Stimulated activated naive B cell treated with anti-CD40 and anti-IgM and Interleukin-4, amounts not matched to agents 10 μg/mL and 1 μg/mL and 100 μg/mL, for 72 hours (primary cell): ENCODE measurements around the gene ARL4A.

Source experiments
- ATAC-seq, 2 donors: fragments of 150-1000 bp; cut with Tn5 transposase; replicated peaks; 2 replicates each; pipeline ENCODE4 v1.10.0; 2021; ENCODE audit warnings: moderate library complexity in 1 of 2
- DNase-seq: peaks from one replicate; pipeline ENCODE4 v3.0.0; 2021
- H3K27ac Mint-ChIP-seq: one replicate; pipeline ENCODE4 v1.8.0; 2022; ENCODE audit warnings: mild to moderate bottlenecking, mixed read lengths
- H3K27me3 Mint-ChIP-seq, 2 donors: one replicate each; pipeline ENCODE4 v1.8.0; 2022; ENCODE audit warnings: mixed read lengths in 2 of 2
- H3K36me3 Mint-ChIP-seq, 2 donors: one replicate each; pipeline ENCODE4 v1.8.0; 2022; ENCODE audit warnings: mixed read lengths in 2 of 2, mild to moderate bottlenecking in 1 of 2
- H3K4me1 Mint-ChIP-seq, 2 donors: one replicate each; pipeline ENCODE4 v1.8.0; 2022; ENCODE audit warnings: mixed read lengths in 2 of 2, mild to moderate bottlenecking in 1 of 2
- H3K4me3 Mint-ChIP-seq, 2 donors: one replicate each; pipeline ENCODE4 v1.8.0; 2022; ENCODE audit warnings: mild to moderate bottlenecking in 2 of 2, mixed read lengths in 2 of 2, moderate library complexity in 1 of 2
- H3K9me3 Mint-ChIP-seq, 2 donors: one replicate each; pipeline ENCODE4 v1.8.0; 2022; ENCODE audit warnings: mixed read lengths in 2 of 2, mild to moderate bottlenecking in 1 of 2

The ARL4A gene

DNA sequence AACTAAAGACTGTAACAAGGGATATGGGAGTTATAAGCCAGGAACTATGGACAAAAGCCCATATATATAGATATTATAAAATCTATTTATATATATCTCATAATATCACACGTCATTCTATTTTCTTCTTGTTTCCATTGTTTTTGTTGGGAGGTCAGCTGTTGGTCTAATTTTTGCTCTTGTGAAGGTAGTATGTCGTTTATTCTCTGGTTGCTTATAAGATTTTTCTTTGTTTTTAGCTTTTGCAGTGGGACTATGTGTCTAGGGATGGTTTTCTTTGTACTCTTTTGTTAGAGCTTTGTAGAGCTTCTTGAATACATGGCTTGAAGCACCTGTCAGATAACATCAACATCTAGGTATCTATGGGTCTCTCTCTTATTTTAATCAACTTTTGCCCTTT lies 14.0 kb downstream of the ARL4A start:
- peaks cover 3 to 7% of the 10 kb centered on the region in 2 donors for H3K9me3 Mint-ChIP-seq
- H3K27ac Mint-ChIP-seq, result no peak overlapping the region
- H3K36me3 Mint-ChIP-seq, result peaks cover 8 to 17% of the 10 kb centered on the region in 2 donors
- H3K27me3 Mint-ChIP-seq, result no peaks in the 10 kb centered on the region
- ATAC-seq (no peak), DNase-seq (no peak)
- H3K4me3 Mint-ChIP-seq, result no peak overlapping the region
- H3K4me1 Mint-ChIP-seq, result peaks cover 5 to 15% of the 10 kb centered on the region in 2 donors

- Mint-ChIP-seq H3K9me3 (peaks cover 3 to 7% of the 10 kb centered on the region in 2 donors), H3K27ac (no peak overlapping the region)
- no peak for ATAC-seq
Measured at GRCh38 chr7:12703881-12704280, 16.4 kb downstream of the ARL4A start.

GRCh38 chr7:12705878-12706277 lies 18.4 kb downstream of the ARL4A start:
- Mint-ChIP-seq H3K36me3 (peaks cover 5 to 12% of the 10 kb centered on the region in 2 donors), H3K9me3 (peaks cover 3 to 7% of the 10 kb centered on the region in 2 donors), H3K27ac (no peak overlapping the region), H3K27me3 (no peaks in the 10 kb centered on the region), H3K4me3 (no peak overlapping the region), H3K4me1 (peaks cover 4 to 11% of the 10 kb centered on the region in 2 donors)
- no peak for DNase-seq
- no peak for ATAC-seq

More at GRCh38 chr7:12703881-12704280, 16.4 kb downstream of the ARL4A start:
- H3K36me3 Mint-ChIP-seq, result peaks cover 5 to 20% of the 10 kb centered on the region in 2 donors
- DNase-seq, result no peak
- no peaks in the 10 kb centered on the region for H3K27me3 Mint-ChIP-seq
- H3K4me3 Mint-ChIP-seq, result no peak overlapping the region
- peaks cover 4 to 11% of the 10 kb centered on the region in 2 donors for H3K4me1 Mint-ChIP-seq

DNA sequence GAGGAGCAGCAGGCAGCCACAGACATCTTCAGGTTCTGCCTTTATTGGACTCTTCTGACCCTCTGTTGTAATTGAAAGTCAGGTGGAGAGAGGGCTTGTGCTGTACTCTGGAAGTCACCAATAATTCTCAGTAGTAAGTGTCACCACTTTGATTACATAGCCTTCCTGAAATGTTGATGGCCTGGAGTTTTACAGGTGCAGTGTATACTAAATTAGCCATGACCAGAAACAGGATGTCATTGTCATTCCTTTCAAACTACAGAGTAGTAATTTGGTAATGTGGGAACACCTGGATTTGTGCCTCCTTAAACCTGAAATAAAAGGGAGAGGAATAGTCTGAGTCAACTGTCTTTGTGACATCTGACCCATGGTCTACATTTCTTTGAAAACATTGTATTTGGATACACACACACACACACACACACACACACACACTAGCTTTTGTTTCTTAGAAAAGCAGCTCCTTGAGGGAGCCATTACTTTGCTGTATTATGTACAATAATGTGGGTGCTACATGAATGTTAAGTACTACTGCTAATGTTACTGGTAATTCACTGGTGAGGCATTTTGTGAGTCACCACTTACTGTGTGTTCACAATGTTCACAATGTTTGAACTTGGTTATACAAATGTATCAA lies 19.6 kb downstream of the ARL4A start:
- Mint-ChIP-seq H3K27me3 (no peaks in the 10 kb centered on the region), H3K4me3 (no peak overlapping the region), H3K27ac (no peak overlapping the region), H3K4me1 (peaks cover 4 to 11% of the 10 kb centered on the region in 2 donors), H3K36me3 (peaks cover 0 to 9% of the 10 kb centered on the region in 2 donors), H3K9me3 (no peaks in the 10 kb centered on the region)
- DNase-seq (no peak), ATAC-seq (no peak)

GRCh38 chr7:12708314-12708713 lies 20.9 kb downstream of the ARL4A start:
- H3K36me3 Mint-ChIP-seq, result peaks cover 0 to 2% of the 10 kb centered on the region in 2 donors
- no peak overlapping the region for H3K4me3 Mint-ChIP-seq
- ATAC-seq (no peak), DNase-seq (no peak)
- no peaks in the 10 kb centered on the region for H3K27me3 Mint-ChIP-seq
- peaks cover 4 to 11% of the 10 kb centered on the region in 2 donors for H3K4me1 Mint-ChIP-seq
- H3K9me3 Mint-ChIP-seq, result no peaks in the 10 kb centered on the region
- no peak overlapping the region for H3K27ac Mint-ChIP-seq

DNA sequence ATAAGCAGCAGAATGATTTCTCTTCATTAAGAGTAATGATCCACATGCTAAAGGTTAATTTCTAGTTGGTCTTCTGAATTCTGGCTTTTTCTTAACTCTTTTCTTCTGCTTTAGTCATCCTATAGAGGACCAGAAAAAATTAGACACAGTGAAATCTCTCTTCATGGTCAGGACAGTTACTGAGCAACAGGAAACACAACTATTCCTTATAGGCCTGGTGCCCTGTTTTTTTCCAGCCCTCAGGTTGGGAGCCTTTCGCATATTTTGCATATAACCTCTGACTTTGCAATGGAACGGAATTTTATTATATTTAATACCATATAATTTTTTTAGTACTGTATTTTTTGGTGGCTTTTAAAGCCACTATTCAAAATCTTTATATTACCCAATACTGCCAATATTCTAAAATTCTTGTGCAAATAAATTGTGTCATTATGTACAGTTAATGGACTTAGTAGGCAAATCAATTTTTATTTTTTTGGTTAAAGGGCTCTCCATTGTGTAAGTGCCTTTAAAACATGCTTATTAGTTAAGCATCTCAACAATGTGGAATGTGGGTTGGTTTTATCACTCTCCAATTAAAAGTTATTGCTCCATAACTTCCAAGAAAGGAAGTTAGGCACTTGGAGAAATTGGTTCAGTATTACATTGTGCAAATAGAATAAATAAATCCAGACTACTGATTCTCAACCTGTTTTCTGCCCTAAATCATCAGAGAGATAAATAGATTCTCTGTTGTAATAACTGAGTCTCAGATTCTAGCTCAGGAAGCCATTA lies 22.5 kb downstream of the ARL4A start:
- DNase-seq, result no peak
- ATAC-seq, result no peak
- H3K9me3 Mint-ChIP-seq, result no peaks in the 10 kb centered on the region
- H3K27ac Mint-ChIP-seq, result no peak overlapping the region
- no peak overlapping the region for H3K4me3 Mint-ChIP-seq
- no peaks in the 10 kb centered on the region for H3K27me3 Mint-ChIP-seq
- peaks cover 4 to 11% of the 10 kb centered on the region in 2 donors for H3K4me1 Mint-ChIP-seq
- peaks cover 0 to 2% of the 10 kb centered on the region in 2 donors for H3K36me3 Mint-ChIP-seq

GRCh38 chr7:12711124-12711523 lies 23.7 kb downstream of the ARL4A start:
- Mint-ChIP-seq H3K36me3 (peaks cover 0 to 2% of the 10 kb centered on the region in 2 donors), H3K27ac (no peak overlapping the region), H3K4me3 (no peak overlapping the region), H3K27me3 (no peaks in the 10 kb centered on the region), H3K4me1 (peaks cover 6 to 11% of the 10 kb centered on the region in 2 donors), H3K9me3 (no peaks in the 10 kb centered on the region)
- DNase-seq (no peak), ATAC-seq (no peak)

GRCh38 chr7:12712236-12712635 lies 24.8 kb downstream of the ARL4A start:
- no peaks in the 10 kb centered on the region for H3K36me3 Mint-ChIP-seq
- peaks cover 3 to 5% of the 10 kb centered on the region in 2 donors for H3K4me1 Mint-ChIP-seq
- no peak overlapping the region for H3K27ac Mint-ChIP-seq
- H3K9me3 Mint-ChIP-seq, result no peaks in the 10 kb centered on the region
- no peak overlapping the region for H3K4me3 Mint-ChIP-seq
- no peak for DNase-seq
- no peaks in the 10 kb centered on the region for H3K27me3 Mint-ChIP-seq
- no peak for ATAC-seq

- Mint-ChIP-seq H3K4me3 (no peak overlapping the region), H3K9me3 (no peaks in the 10 kb centered on the region), H3K27ac (no peak overlapping the region), H3K27me3 (no peaks in the 10 kb centered on the region), H3K4me1 (peaks cover 0 to 3% of the 10 kb centered on the region in 2 donors), H3K36me3 (peaks cover 0 to 2% of the 10 kb centered on the region in 2 donors)
- ATAC-seq (no peak), DNase-seq (no peak)
Measured at GRCh38 chr7:12713625-12714378, 26.4 kb downstream of the ARL4A start.

GRCh38 chr7:12714379-12714737 lies 26.9 kb downstream of the ARL4A start:
- no peak for ATAC-seq

DNA sequence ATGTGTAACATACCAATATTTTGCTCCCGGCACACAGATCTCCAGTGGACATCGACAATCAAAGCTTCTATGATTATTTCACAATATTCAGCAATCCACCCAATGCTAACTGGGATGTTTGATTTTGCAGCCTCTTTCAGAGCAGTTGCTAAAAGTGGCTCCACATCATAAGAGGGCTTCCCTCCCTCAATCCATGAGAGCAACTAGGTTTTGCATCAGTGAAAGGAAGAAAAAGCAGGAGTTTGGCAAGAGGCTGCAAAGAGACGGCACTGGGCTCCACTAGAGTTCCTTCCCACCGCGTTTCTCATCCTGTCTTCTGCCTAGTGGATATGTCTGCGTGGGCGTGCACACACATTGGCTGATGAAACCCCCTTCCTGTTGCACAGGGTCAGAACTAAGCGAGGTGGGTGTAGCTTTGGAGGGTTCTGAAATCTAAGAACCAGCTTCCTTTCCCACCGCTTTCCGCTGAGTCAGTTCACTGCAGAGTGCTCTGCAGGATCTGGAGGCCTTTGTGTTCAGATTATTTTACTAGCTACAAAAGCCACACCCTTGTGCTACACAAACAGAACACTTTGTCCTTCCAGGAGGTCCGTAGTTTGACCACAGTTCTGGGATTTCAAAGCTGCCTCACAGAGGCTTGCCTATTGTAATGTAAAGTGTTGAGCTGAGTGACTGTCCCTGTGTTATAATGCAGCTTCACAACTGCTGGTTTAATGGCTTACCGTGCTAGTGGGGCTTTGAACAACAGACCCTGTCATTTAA lies 28.1 kb downstream of the ARL4A start:
- Mint-ChIP-seq H3K27me3 (no peaks in the 10 kb centered on the region), H3K27ac (no peak overlapping the region), H3K4me3 (no peak overlapping the region), H3K36me3 (peaks cover 0 to 3% of the 10 kb centered on the region in 2 donors), H3K9me3 (no peaks in the 10 kb centered on the region), H3K4me1 (peaks cover 5 to 7% of the 10 kb centered on the region in 2 donors)
- ATAC-seq (peak; percentile 33 to 62), DNase-seq (no peak)

More at GRCh38 chr7:12714379-12714737, 26.9 kb downstream of the ARL4A start:
- DNase-seq, result no peak
- H3K27ac Mint-ChIP-seq, result no peak overlapping the region
- H3K4me3 Mint-ChIP-seq, result no peak overlapping the region
- H3K36me3 Mint-ChIP-seq, result peaks cover 0 to 3% of the 10 kb centered on the region in 2 donors
- no peaks in the 10 kb centered on the region for H3K9me3 Mint-ChIP-seq
- peaks cover 3% of the 10 kb centered on the region in 2 donors for H3K4me1 Mint-ChIP-seq
- H3K27me3 Mint-ChIP-seq, result no peaks in the 10 kb centered on the region

GRCh38 chr7:12716134-12716681 lies 28.8 kb downstream of the ARL4A start:
- no peak for DNase-seq
- H3K27me3 Mint-ChIP-seq, result no peaks in the 10 kb centered on the region

GRCh38 chr7:12716722-12717121 lies 29.3 kb downstream of the ARL4A start:
- ATAC-seq, result no peak
- H3K27me3 Mint-ChIP-seq, result no peaks in the 10 kb centered on the region
- no peak overlapping the region for H3K27ac Mint-ChIP-seq
- no peak overlapping the region for H3K4me3 Mint-ChIP-seq
- H3K36me3 Mint-ChIP-seq, result peaks cover 0 to 3% of the 10 kb centered on the region in 2 donors
- no peaks in the 10 kb centered on the region for H3K9me3 Mint-ChIP-seq
- no peak for DNase-seq
- peaks cover 5 to 7% of the 10 kb centered on the region in 2 donors for H3K4me1 Mint-ChIP-seq

More at GRCh38 chr7:12716134-12716681, 28.8 kb downstream of the ARL4A start:
- Mint-ChIP-seq H3K4me3 (no peak overlapping the region), H3K4me1 (peaks cover 5 to 7% of the 10 kb centered on the region in 2 donors), H3K27ac (no peak overlapping the region), H3K9me3 (no peaks in the 10 kb centered on the region), H3K36me3 (peaks cover 0 to 3% of the 10 kb centered on the region in 2 donors)
- ATAC-seq, result no peak
